H1 (cell line): ENCODE measurements around the gene RSPH9. TPM values are rescaled to one million over a fixed set of nuclear protein-coding genes. Genes with fewer than 3 reads are reported as not detected.

Experiments used
- CTCF ChIA-PET: fragments of 300-600 bp; sonication (Branson Sonifier 250); formaldehyde crosslinking; loops from one replicate; lab custom pipeline; 2021; ENCODE audit not compliant: partially characterized antibody; lab: Charles Lee
- POLR2A ChIA-PET: fragments of 300-600 bp; sonication (Branson Sonifier 250); formaldehyde crosslinking; loops from one replicate; lab custom pipeline; 2021; ENCODE audit warnings: inconsistent platforms; ENCODE audit not compliant: partially characterized antibody; lab: Charles Lee
- DNase-seq, 2 experiments: peaks; one replicate each; pipeline versions ENCODE4 v3.0.0 to v3.0.0-alpha.2; 2010 to 2022; ENCODE audit warnings: low spot score in 2 of 2, low read depth in 1 of 2, mixed read lengths in 1 of 2
- FAIRE-seq: peaks from 2 replicates; lab custom pipeline; 2011; peaks lifted over from hg19 to GRCh38; lab: Jason Lieb, UNC
- H2AFZ ChIP-seq: 2 replicates; pipeline ENCODE4 v1.8.1; 2012; ENCODE audit warnings: low read length, inconsistent platforms
- H2AK5ac ChIP-seq: 2 replicates; pipeline ENCODE4 v1.6.1; 2013; ENCODE audit warnings: low read depth, low read length
- H2BK120ac ChIP-seq: replicated peaks from 2 replicates; pipeline ENCODE3; 2013; ENCODE audit warnings: low read depth, low read length, inconsistent platforms
- H2BK12ac ChIP-seq: 2 replicates; pipeline ENCODE4 v1.6.1; 2013; ENCODE audit warnings: low read depth, low read length
- H2BK15ac ChIP-seq: 2 replicates; pipeline ENCODE4 v1.6.1; 2013; ENCODE audit warnings: low read length
- H2BK20ac ChIP-seq: 2 replicates; pipeline ENCODE4 v1.6.1; 2013; ENCODE audit warnings: low read length
- H2BK5ac ChIP-seq: 2 replicates; pipeline ENCODE4 v1.6.1; 2013; ENCODE audit warnings: low read depth, low read length
- H3K14ac ChIP-seq: 2 replicates; pipeline ENCODE4 v1.6.1; 2013; ENCODE audit warnings: inconsistent platforms; ENCODE audit not compliant: insufficient read length
- H3K18ac ChIP-seq: 2 replicates; pipeline ENCODE4 v1.6.1; 2013; ENCODE audit warnings: low read length; ENCODE audit errors: extremely low read depth
- H3K23ac ChIP-seq: 2 replicates; pipeline ENCODE4 v1.6.1; 2013; ENCODE audit warnings: inconsistent platforms; ENCODE audit not compliant: insufficient read length
- H3K23me2 ChIP-seq: 2 replicates; pipeline ENCODE4 v1.6.1; 2013; ENCODE audit warnings: low read depth, low read length
- H3K27ac ChIP-seq: 2 replicates; pipeline ENCODE4 v1.6.1; 2011; ENCODE audit warnings: low read depth, low read length, inconsistent platforms
- H3K27me3 ChIP-seq, 4 experiments: replicated peaks in 1 of 4; 1 replicate in 1 of 4; 2 replicates in 3 of 4; pipeline versions ENCODE4 v1.6.1 to v1.8.1; 2011 to 2013; ENCODE audit warnings: low read length in 3 of 4, mild to moderate bottlenecking in 3 of 4, inconsistent platforms in 2 of 4, mixed read lengths in 2 of 4, moderate library complexity in 1 of 4; ENCODE audit not compliant: control insufficient read depth in 3 of 4, insufficient read depth in 3 of 4; ENCODE audit errors: extremely low read depth in 1 of 4
- H3K36me3 ChIP-seq, 4 experiments: 2 replicates each; pipeline versions ENCODE4 v1.6.1 to v1.8.1; 2011 to 2013; ENCODE audit warnings: mild to moderate bottlenecking in 4 of 4, low read length in 3 of 4, moderate library complexity in 2 of 4, control low read depth in 1 of 4, inconsistent platforms in 1 of 4; ENCODE audit not compliant: insufficient read depth in 4 of 4, control insufficient read depth in 2 of 4
- H3K4ac ChIP-seq: replicated peaks from 2 replicates; pipeline ENCODE3; 2013; ENCODE audit warnings: low read length, low read depth, mixed read lengths, inconsistent platforms; ENCODE audit not compliant: insufficient read length
- H3K4me1 ChIP-seq, 4 experiments: replicated peaks in 1 of 4; 1 replicate in 1 of 4; 2 replicates in 3 of 4; pipeline versions ENCODE4 v1.6.1 to v1.8.1; 2011 to 2013; ENCODE audit warnings: low read length in 3 of 4, inconsistent platforms in 2 of 4, mixed read lengths in 1 of 4; ENCODE audit not compliant: insufficient read depth in 4 of 4, control insufficient read depth in 3 of 4
- H3K4me2 ChIP-seq, 2 experiments: 2 replicates each; pipeline versions ENCODE4 v1.6.1 to v1.8.1; 2011 to 2013; ENCODE audit warnings: low read depth in 2 of 2, low read length in 2 of 2, control low read depth in 1 of 2, inconsistent platforms in 1 of 2, mild to moderate bottlenecking in 1 of 2; ENCODE audit not compliant: insufficient read depth in 1 of 2
- H3K4me3 ChIP-seq, 4 experiments: fragments of 200-600, 300-600 bp in 1 of 4; sonication (generic), shearing (Covaris generic), sonication (Bioruptor Twin) in 1 of 4; 2 replicates each; pipeline versions ENCODE4 v1.5.1 to v1.8.1; 2011 to 2016; ENCODE audit warnings: low read length in 4 of 4, low read depth in 3 of 4, control low read depth in 2 of 4, inconsistent platforms in 2 of 4, mild to moderate bottlenecking in 2 of 4, mixed read lengths in 1 of 4, moderate library complexity in 1 of 4; ENCODE audit not compliant: insufficient read depth in 2 of 4; ENCODE audit errors: extremely low read depth in 1 of 4
- H3K56ac ChIP-seq: replicated peaks from 2 replicates; pipeline ENCODE3; 2013; ENCODE audit warnings: low read depth, mild to moderate bottlenecking, mixed read lengths, low read length, inconsistent platforms; ENCODE audit not compliant: insufficient read length
- H3K79me1 ChIP-seq: 2 replicates; pipeline ENCODE4 v1.6.1; 2013; ENCODE audit warnings: low read depth, low read length, control low read depth
- H3K79me2 ChIP-seq, 2 experiments: 2 replicates each; pipeline versions ENCODE4 v1.6.1 to v1.8.1; 2012 to 2013; ENCODE audit warnings: low read length in 2 of 2, mild to moderate bottlenecking in 2 of 2, inconsistent platforms in 1 of 2; ENCODE audit not compliant: insufficient read depth in 2 of 2, control insufficient read depth in 1 of 2
- H3K9ac ChIP-seq, 4 experiments: replicated peaks in 1 of 4; 1 replicate in 1 of 4; 2 replicates in 3 of 4; pipeline versions ENCODE4 v1.6.1 to v1.8.1; 2011 to 2013; ENCODE audit warnings: low read depth in 3 of 4, low read length in 3 of 4, control low read depth in 2 of 4, mild to moderate bottlenecking in 2 of 4, moderate library complexity in 2 of 4, inconsistent platforms in 1 of 4; ENCODE audit errors: extremely low read depth in 1 of 4
- H3K9me3 ChIP-seq, 2 experiments: 2 replicates each; pipeline versions ENCODE4 v1.6.1 to v1.8.1; 2012 to 2013; ENCODE audit warnings: mild to moderate bottlenecking in 2 of 2, moderate library complexity in 2 of 2, control low read depth in 1 of 2, inconsistent platforms in 1 of 2, low read depth in 1 of 2, low read length in 1 of 2, mixed read lengths in 1 of 2; ENCODE audit not compliant: insufficient read depth in 2 of 2
- H4K20me1 ChIP-seq, 2 experiments: replicated peaks in 1 of 2; 2 replicates each; pipeline versions ENCODE3 to v1.8.1; 2011 to 2013; ENCODE audit warnings: inconsistent platforms in 2 of 2, low read length in 2 of 2, mild to moderate bottlenecking in 1 of 2; ENCODE audit not compliant: insufficient read depth in 2 of 2, control insufficient read depth in 1 of 2
- H4K5ac ChIP-seq: 2 replicates; pipeline ENCODE4 v1.6.1; 2013; ENCODE audit warnings: low read length, low read depth, mixed read lengths, inconsistent platforms; ENCODE audit not compliant: insufficient read length
- H4K8ac ChIP-seq: 2 replicates; pipeline ENCODE4 v1.8.0; 2013; ENCODE audit warnings: mild to moderate bottlenecking, moderate library complexity, low read length, inconsistent platforms; ENCODE audit not compliant: insufficient read depth; ENCODE audit errors: extremely low read depth
- H4K91ac ChIP-seq: replicated peaks from 2 replicates; pipeline ENCODE3; 2013; ENCODE audit warnings: low read length, mixed read lengths, inconsistent platforms; ENCODE audit not compliant: insufficient read length
- CHD1 ChIP-seq: IDR thresholded peaks from 2 replicates; pipeline ENCODE4 v1.6.1; 2012; ENCODE audit warnings: low read depth, low read length, improper control_type of control experiment
- CHD2 ChIP-seq: IDR thresholded peaks from 2 replicates; pipeline ENCODE4 v1.6.1; 2012; ENCODE audit warnings: low read length, improper control_type of control experiment
- CTBP2 ChIP-seq: IDR thresholded peaks from 2 replicates; pipeline ENCODE4 v1.7.0; 2011; ENCODE audit warnings: borderline replicate concordance, mild to moderate bottlenecking, moderate library complexity, mixed read lengths, low read length; ENCODE audit not compliant: insufficient read depth, insufficient read length
- HDAC6 ChIP-seq: IDR thresholded peaks from one replicate; pipeline ENCODE4 v1.7.1; 2012; ENCODE audit warnings: low read depth, mild to moderate bottlenecking, inconsistent platforms, low read length, moderate library complexity
- POLR2A ChIP-seq, 2 experiments: IDR thresholded peaks; 1 replicate in 1 of 2; 2 replicates in 1 of 2; pipeline ENCODE4 v1.6.1; 2011; ENCODE audit warnings: low read depth in 2 of 2, low read length in 2 of 2, mild to moderate bottlenecking in 2 of 2; ENCODE audit errors: control extremely low read depth in 1 of 2
- WGBS, 2 experiments: shearing (Covaris generic) in 1 of 2; methylation state at CpG; one replicate each; pipeline versions ENCODE4 v1.1.6 to v1.1.7; 2013 to 2015; ENCODE audit warnings: low lambda C conversion rate in 2 of 2, mixed read lengths in 2 of 2, inconsistent platforms in 1 of 2, low coverage in 1 of 2, missing lambda C conversion rate in 1 of 2; ENCODE audit not compliant: insufficient replicate concordance in 2 of 2, insufficient coverage in 1 of 2, insufficient read length in 1 of 2; ENCODE audit errors: extremely low coverage in 1 of 2, missing lambda C conversion rate in 1 of 2; 5-methylcytosine and 5-hydroxymethylcytosine counted together
- polyA plus RNA-seq, 7 experiments: library from polyadenylated mRNA; depleted of rRNA in 3 of 7; stranded (reverse) in 5 of 7; unstranded in 2 of 7; fragments of >200 nt in 5 of 7; fragments of 200-250 nt in 2 of 7; gene quantifications; 1 replicate in 5 of 7; 2 replicates in 1 of 7; 4 replicates in 1 of 7; pipeline versions ENCODE4 v1.2.1 to v1.2.3, GENCODE V29; 2011 to 2013; ENCODE audit warnings: missing spikeins in 2 of 7, mixed read lengths in 2 of 7
- total RNA-seq: library from RNA; stranded (reverse); fragmentation: NEBNext Ultra II Directional; extraction: Animal tissue kit (Norgen Biotek cat#: 25700); gene quantifications from 2 replicates; pipeline ENCODE4 v1.2.1, GENCODE V29; 2021
- TF ChIP-seq, protein P1 (sequence below): IDR thresholded peaks from 2 replicates; pipeline ENCODE4 v1.6.1; 2011; ENCODE audit warnings: low read length, improper control_type of control experiment

Gene RSPH9
- total and polyA plus RNA-seq, 2 of the 8 experiments (the other 6 are each of a cell fraction or from before 2014, with no cell fraction given) = 0.15 to 0.23 TPM

GRCh38 chr6:43623880-43624785, 20.7 kb upstream of the RSPH9 start:
- no peak overlapping the region for H3K23ac ChIP-seq
- H2BK20ac ChIP-seq = no peak overlapping the region
- no peak overlapping the region for H4K5ac ChIP-seq
- H3K18ac ChIP-seq = no peak overlapping the region
- no peaks in the 10 kb centered on the region for H3K4me1 ChIP-seq
- H3K23me2 ChIP-seq = peaks cover 3% of the 10 kb centered on the region
- TF ChIP-seq, protein P1, sequence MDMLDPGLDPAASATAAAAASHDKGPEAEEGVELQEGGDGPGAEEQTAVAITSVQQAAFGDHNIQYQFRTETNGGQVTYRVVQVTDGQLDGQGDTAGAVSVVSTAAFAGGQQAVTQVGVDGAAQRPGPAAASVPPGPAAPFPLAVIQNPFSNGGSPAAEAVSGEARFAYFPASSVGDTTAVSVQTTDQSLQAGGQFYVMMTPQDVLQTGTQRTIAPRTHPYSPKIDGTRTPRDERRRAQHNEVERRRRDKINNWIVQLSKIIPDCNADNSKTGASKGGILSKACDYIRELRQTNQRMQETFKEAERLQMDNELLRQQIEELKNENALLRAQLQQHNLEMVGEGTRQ = no peak
- TF ChIP-seq POLR2A (IDR thresholded peaks at IDR 0.05; ENCODE audit: control extremely low read depth in 1 of 2, low read depth in 2 of 2, low read length in 2 of 2) (peak in 1 of 2 experiments; percentile 7; a peak in 1 of 3 replicates), HDAC6 (no peak), CHD1 (no peak), CHD2 (no peak), CTBP2 (no peak)
- no peak for FAIRE-seq
- no peak overlapping the region for H3K4ac ChIP-seq
- no peak overlapping the region for H2BK15ac ChIP-seq
- DNase-seq = no peak
- no peak overlapping the region for H3K9ac ChIP-seq
- no peak overlapping the region for H4K8ac ChIP-seq
- H3K79me1 ChIP-seq = peaks cover 8% of the 10 kb centered on the region
- no peak overlapping the region for H2BK120ac ChIP-seq
- ChIA-PET CTCF (interaction anchor here (0.7 to 4.0 kb wide), 2 partner anchors 16 to 72 kb away, joined by 4 to 23 read pairs; no protein-coding TSS in a partner anchor), POLR2A (interaction anchor here (0.8 to 2.3 kb wide), 5 partner anchors 9 to 27 kb away, joined by 3 to 14 read pairs (median 5); no protein-coding TSS in a partner anchor)
- no peak overlapping the region for H3K56ac ChIP-seq
- H3K79me2 ChIP-seq = peaks cover 0 to 18% of the 10 kb centered on the region in 2 experiments; a peak in 2 of 4 replicates
- H3K4me3 ChIP-seq = no peak overlapping the region
- H2BK12ac ChIP-seq = no peak overlapping the region
- H3K27ac ChIP-seq = no peak overlapping the region
- H3K14ac ChIP-seq = no peak overlapping the region
- H2AK5ac ChIP-seq = no peak overlapping the region
- WGBS, 2 experiments = 92% methylated on average over 12 of the region's 12 CpGs; no CpG with 5 or more reads in 1 of the 2 experiments
- H4K91ac ChIP-seq = no peak overlapping the region
- no peak overlapping the region for H2AFZ ChIP-seq
- no peak overlapping the region for H3K4me2 ChIP-seq
- peaks cover 8 to 14% of the 10 kb centered on the region in 2 experiments for H4K20me1 ChIP-seq
- no peaks in the 10 kb centered on the region for H3K27me3 ChIP-seq
- H3K36me3 ChIP-seq = peaks cover 36 to 71% (median 57%) of the 10 kb centered on the region in 4 experiments
- no peaks in the 10 kb centered on the region for H3K9me3 ChIP-seq
- H2BK5ac ChIP-seq = no peak overlapping the region
